ENCODE data around the gene RPS6KA4. TPM values are rescaled to one million over a fixed set of nuclear protein-coding genes. Genes with fewer than 3 reads are reported as not detected.

Gene RPS6KA4
- total RNA-seq, 1 donor from 2014 or later = 35.9 TPM

DNA sequence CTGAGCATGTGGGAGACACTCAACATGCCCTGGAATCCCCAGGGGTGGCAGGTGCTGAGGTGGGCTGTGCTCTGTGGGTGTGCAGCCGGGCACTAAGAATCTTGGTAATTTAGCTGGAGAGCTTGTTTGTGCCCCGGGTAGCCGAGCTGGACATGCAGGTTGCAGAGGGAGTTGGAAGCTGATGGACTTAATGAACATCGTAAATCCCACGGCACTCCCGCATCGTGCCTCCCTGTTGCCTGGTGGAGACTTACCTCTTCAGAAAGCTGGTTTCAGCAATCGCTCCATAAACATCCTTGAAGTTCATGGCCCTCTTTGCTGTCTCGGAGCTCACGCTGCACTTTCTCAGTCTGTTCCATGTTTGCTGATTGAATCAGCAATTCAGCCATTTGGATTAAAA, 29.9 kb downstream of the RPS6KA4 start:
- Mint-ChIP-seq H3K9me3 (ENCODE audit: unreplicated experiment) (no peaks in the 10 kb centered on the region), H3K27ac (ENCODE audit: unreplicated experiment) (no peak overlapping the region), H3K27me3 (ENCODE audit: unreplicated experiment) (peaks cover 38% of the 10 kb centered on the region), H3K4me3 (ENCODE audit: unreplicated experiment) (no peak overlapping the region), H3K36me3 (ENCODE audit: unreplicated experiment) (no peaks in the 10 kb centered on the region), H3K4me1 (ENCODE audit: unreplicated experiment) (no peaks in the 10 kb centered on the region)
- no peak for DNase-seq (ENCODE audit: extremely low spot score, unreplicated experiment)
- TF ChIP-seq CTCF (IDR thresholded peaks at IDR 0.05) = no peak

DNA sequence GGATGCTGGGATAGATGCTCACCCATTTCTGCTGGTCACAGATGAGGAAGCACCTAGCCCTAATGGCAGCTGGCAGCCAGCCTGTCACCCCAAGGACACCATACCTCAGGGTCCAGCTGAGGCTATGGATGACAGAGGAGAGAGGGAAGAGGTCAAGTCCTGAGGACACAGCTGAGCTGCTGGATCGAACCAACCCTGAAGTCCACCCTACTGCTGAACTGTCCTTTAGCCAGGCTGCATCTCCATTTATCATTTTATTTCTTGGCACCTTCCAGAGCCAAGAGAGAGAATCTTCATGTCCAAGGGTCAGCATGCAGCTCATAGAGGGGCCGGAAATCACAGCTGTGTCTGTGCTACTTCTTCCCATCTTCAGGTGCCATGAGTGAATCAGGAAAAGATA, 30.9 kb downstream of the RPS6KA4 start:
- Mint-ChIP-seq H3K36me3 (ENCODE audit: unreplicated experiment) (no peaks in the 10 kb centered on the region), H3K4me3 (ENCODE audit: unreplicated experiment) (no peak overlapping the region), H3K4me1 (ENCODE audit: unreplicated experiment) (peaks cover 1% of the 10 kb centered on the region), H3K9me3 (ENCODE audit: unreplicated experiment) (no peaks in the 10 kb centered on the region), H3K27me3 (ENCODE audit: unreplicated experiment) (peaks cover 38% of the 10 kb centered on the region), H3K27ac (ENCODE audit: unreplicated experiment) (no peak overlapping the region)
- no peak for DNase-seq (ENCODE audit: extremely low spot score, unreplicated experiment)
- no peak for TF ChIP-seq CTCF (IDR thresholded peaks at IDR 0.05)

- no peak for TF ChIP-seq CTCF (IDR thresholded peaks at IDR 0.05)
- Mint-ChIP-seq H3K4me3 (ENCODE audit: unreplicated experiment) (no peak overlapping the region), H3K27ac (ENCODE audit: unreplicated experiment) (no peak overlapping the region), H3K36me3 (ENCODE audit: unreplicated experiment) (no peaks in the 10 kb centered on the region), H3K4me1 (ENCODE audit: unreplicated experiment) (peaks cover 5% of the 10 kb centered on the region), H3K9me3 (ENCODE audit: unreplicated experiment) (no peaks in the 10 kb centered on the region), H3K27me3 (ENCODE audit: unreplicated experiment) (peaks cover 37% of the 10 kb centered on the region)
- DNase-seq (ENCODE audit: extremely low spot score, unreplicated experiment) = no peak
Measured at GRCh38 chr11:64390558-64390957, 31.6 kb downstream of the RPS6KA4 start.

- H3K4me3 Mint-ChIP-seq (ENCODE audit: unreplicated experiment) = no peak overlapping the region
- H3K36me3 Mint-ChIP-seq (ENCODE audit: unreplicated experiment) = no peaks in the 10 kb centered on the region
- no peak for TF ChIP-seq CTCF (IDR thresholded peaks at IDR 0.05)
- H3K27ac Mint-ChIP-seq (ENCODE audit: unreplicated experiment) = no peak overlapping the region
- DNase-seq (ENCODE audit: extremely low spot score, unreplicated experiment) = no peak
- peaks cover 17% of the 10 kb centered on the region for H3K4me1 Mint-ChIP-seq (ENCODE audit: unreplicated experiment)
- H3K9me3 Mint-ChIP-seq (ENCODE audit: unreplicated experiment) = no peaks in the 10 kb centered on the region
- H3K27me3 Mint-ChIP-seq (ENCODE audit: unreplicated experiment) = peaks cover 29% of the 10 kb centered on the region
Measured at GRCh38 chr11:64391839-64392238, 32.9 kb downstream of the RPS6KA4 start.

- TF ChIP-seq CTCF (IDR thresholded peaks at IDR 0.05) = no peak
- H3K4me3 Mint-ChIP-seq (ENCODE audit: unreplicated experiment) = peak overlapping the region; percentile 39
- no peaks in the 10 kb centered on the region for H3K27me3 Mint-ChIP-seq (ENCODE audit: unreplicated experiment)
- peaks cover 17% of the 10 kb centered on the region for H3K4me1 Mint-ChIP-seq (ENCODE audit: unreplicated experiment)
- H3K9me3 Mint-ChIP-seq (ENCODE audit: unreplicated experiment) = no peaks in the 10 kb centered on the region
- H3K27ac Mint-ChIP-seq (ENCODE audit: unreplicated experiment) = peak overlapping the region; percentile 27
- H3K36me3 Mint-ChIP-seq (ENCODE audit: unreplicated experiment) = no peaks in the 10 kb centered on the region
- DNase-seq (ENCODE audit: extremely low spot score, unreplicated experiment) = no peak
Measured at GRCh38 chr11:64395545-64396078, 36.6 kb downstream of the RPS6KA4 start.

All from osteocyte (in vitro differentiated cells).